HG03460 (cell line): Measurements from ENCODE around the gene SMCO3.

Experiments
- ATAC-seq: cut with Tn5 transposase; IDR thresholded peaks from one replicate; pipeline ENCODE4 v1.9.1; 2021; ENCODE audit not compliant: unreplicated experiment

Gene SMCO3

GRCh38 chr12:14814014-14814413 lies at the start of gene SMCO3:
SMCO3 (minus strand) TSS chr12:14814182; CDS start chr12:14806680, 7,502 bp downstream.
- no peak for ATAC-seq

- no peak for ATAC-seq
Observed at GRCh38 chr12:14860490-14860889, 46.5 kb upstream of the SMCO3 start.

GRCh38 chr12:14858513-14858912 lies 44.5 kb upstream of the SMCO3 start:
- ATAC-seq = no peak

GRCh38 chr12:14854586-14855183 lies 40.7 kb upstream of the SMCO3 start:
- no peak for ATAC-seq

- ATAC-seq = no peak
Observed at GRCh38 chr12:14853961-14854360, 40.0 kb upstream of the SMCO3 start.

GRCh38 chr12:14852880-14853279 lies 38.9 kb upstream of the SMCO3 start:
- no peak for ATAC-seq

- no peak for ATAC-seq
Observed at GRCh38 chr12:14850929-14851663, 37.1 kb upstream of the SMCO3 start.

GRCh38 chr12:14849661-14850060 lies 35.7 kb upstream of the SMCO3 start:
- no peak for ATAC-seq

GRCh38 chr12:14846876-14847580 lies 33.0 kb upstream of the SMCO3 start:
- ATAC-seq = no peak

GRCh38 chr12:14846042-14846587 lies 32.1 kb upstream of the SMCO3 start:
- no peak for ATAC-seq

- ATAC-seq = no peak
Observed at GRCh38 chr12:14845350-14845750, 31.4 kb upstream of the SMCO3 start.

GRCh38 chr12:14844401-14844800 lies 30.4 kb upstream of the SMCO3 start:
- ATAC-seq = no peak

GRCh38 chr12:14843425-14843887 lies 29.5 kb upstream of the SMCO3 start, which contains the start of gene ART4:
ART4 (minus strand) TSS chr12:14843526; CDS start chr12:14843113, 413 bp downstream.
- ATAC-seq = no peak

- ATAC-seq = no peak
Observed at GRCh38 chr12:14842315-14842714, 28.3 kb upstream of the SMCO3 start.

GRCh38 chr12:14841761-14842160 lies 27.8 kb upstream of the SMCO3 start:
- no peak for ATAC-seq

- no peak for ATAC-seq
Observed at GRCh38 chr12:14840616-14841015, 26.6 kb upstream of the SMCO3 start.

GRCh38 chr12:14839262-14839661 lies 25.3 kb upstream of the SMCO3 start:
- no peak for ATAC-seq

GRCh38 chr12:14836336-14837210 lies 22.6 kb upstream of the SMCO3 start:
- no peak for ATAC-seq

- no peak for ATAC-seq
Observed at GRCh38 chr12:14834509-14834908, 20.5 kb upstream of the SMCO3 start.

GRCh38 chr12:14833952-14834351 lies 20.0 kb upstream of the SMCO3 start:
- ATAC-seq = no peak

GRCh38 chr12:14833336-14833735 lies 19.4 kb upstream of the SMCO3 start:
- ATAC-seq = no peak
